ENCODE measurements around the gene APBB2.

GRCh38 chr4:41129936-41130440, 84.4 kb downstream of the APBB2 start:
- TF ChIP-seq CTCF (IDR thresholded peaks at IDR 0.05) (no peak), POLR2A (IDR thresholded peaks at IDR 0.05) (no peak)
